PFSK-1 (cell line): ENCODE measurements around the gene GFOD2.

Experiments
- FOXP2 ChIP-seq: optimal IDR thresholded peaks from 2 replicates; pipeline ENCODE3; 2011; ENCODE audit warnings: borderline replicate concordance, control low read depth, inconsistent platforms; ENCODE audit not compliant: insufficient read depth; ENCODE audit errors: extremely low read length, extremely low read depth
- POLR2AphosphoS5 ChIP-seq: IDR thresholded peaks from 2 replicates; pipeline ENCODE4 v1.6.1; 2012; ENCODE audit warnings: low read depth, mild to moderate bottlenecking, control low read depth, low read length, moderate library complexity
- SIN3A ChIP-seq: IDR thresholded peaks from 2 replicates; pipeline ENCODE4 v1.6.1; 2012; ENCODE audit warnings: mild to moderate bottlenecking, low read length, moderate library complexity, borderline replicate concordance; ENCODE audit not compliant: insufficient read depth
- TAF1 ChIP-seq: IDR thresholded peaks from 2 replicates; pipeline ENCODE4 v1.6.1; 2012; ENCODE audit warnings: low read length, control low read depth, borderline replicate concordance; ENCODE audit not compliant: insufficient read depth
- TF ChIP-seq, protein P1 (sequence below), 2 experiments: IDR thresholded peaks; 2 replicates each; pipeline versions ENCODE4 v1.6.1 to v1.8.0; 2011 to 2012; ENCODE audit warnings: low read depth in 2 of 2, low read length in 2 of 2, control low read depth in 1 of 2, inconsistent platforms in 1 of 2, mild to moderate bottlenecking in 1 of 2, moderate library complexity in 1 of 2; ENCODE audit not compliant: insufficient read depth in 1 of 2

DNA sequence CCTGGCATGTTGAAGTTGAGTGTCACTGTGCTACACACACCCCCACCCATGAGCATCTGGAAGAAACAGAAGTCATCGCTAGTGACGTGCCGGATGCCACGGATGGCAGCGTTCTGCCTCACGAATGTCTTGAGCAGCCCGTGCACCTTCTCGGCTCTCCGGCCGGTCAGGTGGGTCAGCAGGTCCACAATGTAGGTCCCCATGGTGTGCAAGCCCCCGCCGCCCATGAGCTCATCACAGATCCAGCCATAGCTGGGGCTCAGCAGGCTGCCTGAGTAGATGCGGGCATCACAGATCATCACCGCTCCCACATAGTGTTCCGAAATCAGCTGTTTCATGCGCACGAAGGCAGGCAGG lies 43.6 kb downstream of the GFOD2 start:
- TF ChIP-seq, protein P1, sequence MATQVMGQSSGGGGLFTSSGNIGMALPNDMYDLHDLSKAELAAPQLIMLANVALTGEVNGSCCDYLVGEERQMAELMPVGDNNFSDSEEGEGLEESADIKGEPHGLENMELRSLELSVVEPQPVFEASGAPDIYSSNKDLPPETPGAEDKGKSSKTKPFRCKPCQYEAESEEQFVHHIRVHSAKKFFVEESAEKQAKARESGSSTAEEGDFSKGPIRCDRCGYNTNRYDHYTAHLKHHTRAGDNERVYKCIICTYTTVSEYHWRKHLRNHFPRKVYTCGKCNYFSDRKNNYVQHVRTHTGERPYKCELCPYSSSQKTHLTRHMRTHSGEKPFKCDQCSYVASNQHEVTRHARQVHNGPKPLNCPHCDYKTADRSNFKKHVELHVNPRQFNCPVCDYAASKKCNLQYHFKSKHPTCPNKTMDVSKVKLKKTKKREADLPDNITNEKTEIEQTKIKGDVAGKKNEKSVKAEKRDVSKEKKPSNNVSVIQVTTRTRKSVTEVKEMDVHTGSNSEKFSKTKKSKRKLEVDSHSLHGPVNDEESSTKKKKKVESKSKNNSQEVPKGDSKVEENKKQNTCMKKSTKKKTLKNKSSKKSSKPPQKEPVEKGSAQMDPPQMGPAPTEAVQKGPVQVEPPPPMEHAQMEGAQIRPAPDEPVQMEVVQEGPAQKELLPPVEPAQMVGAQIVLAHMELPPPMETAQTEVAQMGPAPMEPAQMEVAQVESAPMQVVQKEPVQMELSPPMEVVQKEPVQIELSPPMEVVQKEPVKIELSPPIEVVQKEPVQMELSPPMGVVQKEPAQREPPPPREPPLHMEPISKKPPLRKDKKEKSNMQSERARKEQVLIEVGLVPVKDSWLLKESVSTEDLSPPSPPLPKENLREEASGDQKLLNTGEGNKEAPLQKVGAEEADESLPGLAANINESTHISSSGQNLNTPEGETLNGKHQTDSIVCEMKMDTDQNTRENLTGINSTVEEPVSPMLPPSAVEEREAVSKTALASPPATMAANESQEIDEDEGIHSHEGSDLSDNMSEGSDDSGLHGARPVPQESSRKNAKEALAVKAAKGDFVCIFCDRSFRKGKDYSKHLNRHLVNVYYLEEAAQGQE (IDR thresholded peaks at IDR 0.05; ENCODE audit: insufficient read depth in 1 of 2, low read depth in 2 of 2, low read length in 2 of 2): no peak
- TF ChIP-seq POLR2AphosphoS5 (no peak), SIN3A (no peak), FOXP2 (no peak), TAF1 (no peak)
